HG03442 (cell line): ENCODE results near the gene SCEL.
"Not testable (repeated sequence)": the region's sequence is repeated elsewhere in the genome, so short reads cannot be mapped to it uniquely, and the experiment has no call there.

Experiments used
- ATAC-seq: cut with Tn5 transposase; IDR thresholded peaks from one replicate; pipeline ENCODE4 v1.9.1; 2021; ENCODE audit warnings: mild to moderate bottlenecking, moderate library complexity; ENCODE audit not compliant: unreplicated experiment

Gene SCEL

GRCh38 chr13:77653301-77653700, 117.8 kb downstream of the SCEL start:
- ATAC-seq, result no peak

- ATAC-seq, result not testable (repeated sequence)
These were observed 124.5 kb downstream of the SCEL start for GRCh38 chr13:77660016-77660415.

- ATAC-seq, result no peak
These were observed 125.3 kb downstream of the SCEL start for GRCh38 chr13:77660841-77661250.

GRCh38 chr13:77662301-77662700, 126.8 kb downstream of the SCEL start:
- ATAC-seq, result not testable (repeated sequence)

GRCh38 chr13:77662831-77663230, 127.3 kb downstream of the SCEL start:
- not testable (repeated sequence) for ATAC-seq

GRCh38 chr13:77674852-77675251, 139.3 kb downstream of the SCEL start:
- ATAC-seq, result no peak

GRCh38 chr13:77678691-77679235, 143.3 kb downstream of the SCEL start:
- no peak for ATAC-seq

GRCh38 chr13:77687799-77688198, 152.3 kb downstream of the SCEL start:
- ATAC-seq, result no peak

GRCh38 chr13:77691871-77692270, 156.4 kb downstream of the SCEL start:
- ATAC-seq, result no peak

- ATAC-seq, result no peak
These were observed 157.4 kb downstream of the SCEL start for GRCh38 chr13:77692746-77693448.

GRCh38 chr13:77693449-77693940, 158.0 kb downstream of the SCEL start:
- no peak for ATAC-seq
